CD14-positive monocyte (primary cell): ENCODE data around the gene MAMLD1. TPM values are rescaled to one million over a fixed set of nuclear protein-coding genes. Genes with fewer than 3 reads are reported as not detected.

Experiments
- DNase-seq, 3 donors: peaks; one replicate each; pipeline ENCODE4 v3.0.0-alpha.2; 2011 to 2022
- H2AFZ ChIP-seq: 2 replicates; pipeline ENCODE4 v1.6.0; 2012; ENCODE audit warnings: mild to moderate bottlenecking, low read depth, low read length, inconsistent platforms; ENCODE audit not compliant: insufficient read depth, poor library complexity, severe bottlenecking
- H3K27ac ChIP-seq, 2 donors: 1 replicate in 1 of 2; 2 replicates in 1 of 2; pipeline ENCODE4 v1.5.1; 2012 to 2013; ENCODE audit warnings: low read length in 2 of 2, control low read depth in 1 of 2, inconsistent platforms in 1 of 2, low read depth in 1 of 2, mild to moderate bottlenecking in 1 of 2
- H3K27me3 ChIP-seq, 2 donors: one replicate each; pipeline versions ENCODE4 v1.6.0 to v1.6.1; 2011 to 2013; ENCODE audit warnings: low read length in 2 of 2; ENCODE audit not compliant: control insufficient read depth in 2 of 2, insufficient read depth in 2 of 2
- H3K36me3 ChIP-seq, 2 donors: replicated peaks in 1 of 2; 1 replicate in 1 of 2; 2 replicates in 1 of 2; pipeline versions ENCODE4 v1.5.1 to v1.6.1; 2012 to 2013; ENCODE audit warnings: low read length in 2 of 2, control low read depth in 1 of 2, inconsistent platforms in 1 of 2, mild to moderate bottlenecking in 1 of 2; ENCODE audit not compliant: insufficient read depth in 2 of 2, control insufficient read depth in 1 of 2
- H3K4me1 ChIP-seq, 2 donors: 1 replicate in 1 of 2; 2 replicates in 1 of 2; pipeline versions ENCODE4 v1.5.1 to v1.6.1; 2012 to 2013; ENCODE audit warnings: low read length in 2 of 2, control low read depth in 1 of 2, inconsistent platforms in 1 of 2, mild to moderate bottlenecking in 1 of 2, moderate library complexity in 1 of 2; ENCODE audit not compliant: insufficient read depth in 2 of 2, control insufficient read depth in 1 of 2
- H3K4me2 ChIP-seq: replicated peaks from 2 replicates; pipeline ENCODE3; 2012; ENCODE audit warnings: low read length, moderate library complexity, mild to moderate bottlenecking; ENCODE audit not compliant: poor library complexity, severe bottlenecking; ENCODE audit errors: extremely low read depth
- H3K4me3 ChIP-seq, 3 experiments: fragments of 200-600 bp in 1 of 3; sonication (generic) in 1 of 3; replicated peaks in 1 of 3; 1 replicate in 2 of 3; 2 replicates in 1 of 3; pipeline ENCODE4 v1.5.1; 2011 to 2013; ENCODE audit warnings: low read length in 3 of 3, mild to moderate bottlenecking in 3 of 3, control low read depth in 2 of 3, low read depth in 2 of 3, inconsistent platforms in 1 of 3, moderate library complexity in 1 of 3
- H3K79me2 ChIP-seq: 2 replicates; pipeline ENCODE4 v1.6.0; 2012; ENCODE audit warnings: mild to moderate bottlenecking, control low read depth, inconsistent platforms, low read length, moderate library complexity; ENCODE audit not compliant: insufficient read depth
- H3K9ac ChIP-seq: 2 replicates; pipeline ENCODE4 v1.6.0; 2017; ENCODE audit warnings: low read length, mild to moderate bottlenecking; ENCODE audit not compliant: insufficient read depth, poor library complexity, severe bottlenecking
- H3K9me3 ChIP-seq, 2 donors: replicated peaks in 1 of 2; 1 replicate in 1 of 2; 2 replicates in 1 of 2; pipeline versions ENCODE4 v1.5.1 to v1.6.1; 2012 to 2013; ENCODE audit warnings: low read length in 2 of 2, control low read depth in 1 of 2; ENCODE audit not compliant: control insufficient read depth in 1 of 2, insufficient read depth in 1 of 2
- H4K20me1 ChIP-seq: 2 replicates; pipeline ENCODE4 v1.6.0; 2012; ENCODE audit warnings: mild to moderate bottlenecking, low read length, control low read depth, moderate library complexity; ENCODE audit not compliant: insufficient read depth
- H3K27ac Mint-ChIP-seq, 7 donors: one replicate each; pipeline ENCODE4 v1.8.0; 2020; ENCODE audit warnings: mild to moderate bottlenecking in 7 of 7, mixed read lengths in 7 of 7, moderate library complexity in 6 of 7, inconsistent platforms in 2 of 7
- H3K27me3 Mint-ChIP-seq, 3 donors: one replicate each; pipeline ENCODE4 v1.8.0; 2021 to 2022; ENCODE audit warnings: low read depth in 3 of 3, mild to moderate bottlenecking in 3 of 3, mixed read lengths in 3 of 3, moderate library complexity in 3 of 3, inconsistent platforms in 1 of 3
- H3K36me3 Mint-ChIP-seq, 2 donors: one replicate each; pipeline ENCODE4 v1.8.0; 2020; ENCODE audit warnings: mixed read lengths in 2 of 2, inconsistent platforms in 1 of 2, mild to moderate bottlenecking in 1 of 2
- H3K4me1 Mint-ChIP-seq: one replicate; pipeline ENCODE4 v1.8.0; 2020; ENCODE audit warnings: mild to moderate bottlenecking, mixed read lengths
- H3K4me3 Mint-ChIP-seq, 2 donors: one replicate each; pipeline ENCODE4 v1.8.0; 2020; ENCODE audit warnings: mild to moderate bottlenecking in 2 of 2, mixed read lengths in 2 of 2, moderate library complexity in 1 of 2
- H3K9me3 Mint-ChIP-seq, 7 donors: one replicate each; pipeline ENCODE4 v1.8.0; 2020 to 2022; ENCODE audit warnings: mixed read lengths in 7 of 7, mild to moderate bottlenecking in 6 of 7, moderate library complexity in 6 of 7, inconsistent platforms in 2 of 7
- CTCF ChIP-seq: fragments of 200-600 bp; IDR thresholded peaks from one replicate; pipeline ENCODE4 v1.8.0; 2022; ENCODE audit warnings: antibody characterized with exemption, mild to moderate bottlenecking
- WGBS: methylation state at CpG from one replicate; pipeline ENCODE4 v1.1.5; 2013; ENCODE audit warnings: missing lambda C conversion rate; ENCODE audit not compliant: insufficient coverage; 5-methylcytosine and 5-hydroxymethylcytosine counted together
- intact Hi-C, 2 donors: fragments of 100-400 bp; cut with micrococcal nuclease; formaldehyde crosslinking; loops; one replicate each; pipeline versions ENCODE4 v1.15.0 to v1.15.1; 2023
- polyA plus RNA-seq, 3 donors: library from polyadenylated mRNA; depleted of rRNA in 1 of 3; unstranded in 2 of 3; stranded (reverse) in 1 of 3; fragments of 300-500 nt in 2 of 3; fragments of >200 nt in 1 of 3; fragmentation: Illumina TruSeq in 2 of 3; gene quantifications; 1 replicate in 2 of 3; 2 replicates in 1 of 3; pipeline ENCODE4 v1.2.3, GENCODE V29; 2012 to 2021

MAMLD1 gene
- polyA plus RNA-seq, 3 donors = not detected

GRCh38 chrX:150372280-150372679 is 9.2 kb downstream of the MAMLD1 start:
- Mint-ChIP-seq H3K27me3 (peaks cover 0 to 8% (median 3%) of the 10 kb centered on the region in 3 donors), H3K4me1 (no peaks in the 10 kb centered on the region), H3K27ac (no peak overlapping the region), H3K36me3 (no peaks in the 10 kb centered on the region), H3K9me3 (peaks cover 0 to 7% (median 2%) of the 10 kb centered on the region in 7 donors), H3K4me3 (no peak overlapping the region)
- Histone ChIP-seq H3K4me3 (no peak overlapping the region), H3K4me2 (no peak overlapping the region), H3K79me2 (no peaks in the 10 kb centered on the region), H3K27ac (no peak overlapping the region), H3K4me1 (no peaks in the 10 kb centered on the region), H4K20me1 (no peaks in the 10 kb centered on the region), H3K9me3 (no peaks in the 10 kb centered on the region), H2AFZ (no peak overlapping the region), H3K36me3 (no peaks in the 10 kb centered on the region), H3K27me3 (peaks cover 0 to under 1% of the 10 kb centered on the region in 2 donors), H3K9ac (no peak overlapping the region)
- no peak for TF ChIP-seq CTCF
- 100% methylated on average over 1 of the region's 8 CpGs for WGBS
- DNase-seq = no peak
- intact Hi-C loops = no loop called here

GRCh38 chrX:150372756-150373155 is 9.6 kb downstream of the MAMLD1 start:
- DNase-seq = no peak
- no peak overlapping the region for H3K4me3 Mint-ChIP-seq

More at GRCh38 chrX:150372756-150373155, 9.6 kb downstream of the MAMLD1 start:
- Histone ChIP-seq H3K9ac (no peak overlapping the region), H3K9me3 (no peaks in the 10 kb centered on the region), H3K79me2 (no peaks in the 10 kb centered on the region), H3K4me1 (no peaks in the 10 kb centered on the region), H3K36me3 (no peaks in the 10 kb centered on the region), H3K4me2 (no peak overlapping the region), H2AFZ (no peak overlapping the region), H4K20me1 (no peaks in the 10 kb centered on the region), H3K27me3 (no peaks in the 10 kb centered on the region), H3K4me3 (no peak overlapping the region), H3K27ac (no peak overlapping the region)
- H3K36me3 Mint-ChIP-seq = no peaks in the 10 kb centered on the region
- peaks cover 0 to 7% (median 2%) of the 10 kb centered on the region in 7 donors for H3K9me3 Mint-ChIP-seq
- H3K4me1 Mint-ChIP-seq = no peaks in the 10 kb centered on the region
- H3K27me3 Mint-ChIP-seq = peaks cover 0 to 6% (median 6%) of the 10 kb centered on the region in 3 donors
- intact Hi-C loops = no loop called here
- no peak for TF ChIP-seq CTCF
- no peak overlapping the region for H3K27ac Mint-ChIP-seq
- 100% methylated on average over 1 of the region's 6 CpGs for WGBS
